Stimulated activated CD4-positive, alpha-beta T cell treated with anti-CD3 and anti-CD28 coated beads, TNF-alpha, amount 100 ng/mL, for 48 hours (primary cell): Measurements from ENCODE around the gene SEZ6L.
"Not testable (repeated sequence)": the region's sequence is repeated elsewhere in the genome, so short reads cannot be mapped to it uniquely, and the experiment has no call there.

ENCODE experiments used
- DNase-seq, 3 donors: peaks; one replicate each; pipeline ENCODE4 v3.0.0-alpha.2; 2020; ENCODE audit warnings: low read depth in 3 of 3

SEZ6L gene

GRCh38 chr22:26380072-26380830 is 211.0 kb downstream of the SEZ6L start:
- DNase-seq, result no peak

GRCh38 chr22:26382782-26383181 is 213.5 kb downstream of the SEZ6L start:
- DNase-seq, result no peak

GRCh38 chr22:26383968-26384556 is 214.8 kb downstream of the SEZ6L start:
- no peak for DNase-seq

- DNase-seq, result no peak
These were observed 215.9 kb downstream of the SEZ6L start for GRCh38 chr22:26385164-26385563.

- DNase-seq, result no peak
These were observed 219.9 kb downstream of the SEZ6L start for GRCh38 chr22:26389125-26389524.

- DNase-seq, result no peak
These were observed 221.8 kb downstream of the SEZ6L start for GRCh38 chr22:26391091-26391490.

- DNase-seq, result no peak
These were observed 222.4 kb downstream of the SEZ6L start for GRCh38 chr22:26391623-26392022.

GRCh38 chr22:26393929-26394328 is 224.7 kb downstream of the SEZ6L start:
- no peak for DNase-seq

GRCh38 chr22:26394777-26395176 is 225.5 kb downstream of the SEZ6L start:
- DNase-seq, result no peak

- DNase-seq, result no peak
These were observed 226.7 kb downstream of the SEZ6L start for GRCh38 chr22:26395926-26396325.

- DNase-seq, result peak; percentile 38 to 41 (median 40)
These were observed 229.5 kb downstream of the SEZ6L start for GRCh38 chr22:26398741-26399153.

- DNase-seq, result no peak
These were observed 230.0 kb downstream of the SEZ6L start for GRCh38 chr22:26399289-26399688.

- DNase-seq, result no peak
These were observed 232.5 kb downstream of the SEZ6L start for GRCh38 chr22:26401726-26402125.

- no peak for DNase-seq
These were observed 235.7 kb downstream of the SEZ6L start for GRCh38 chr22:26404851-26405421.

GRCh38 chr22:26406118-26406517 is 236.9 kb downstream of the SEZ6L start:
- no peak for DNase-seq

- not testable (repeated sequence) for DNase-seq
These were observed 239.4 kb downstream of the SEZ6L start for GRCh38 chr22:26408562-26409220.

GRCh38 chr22:26409719-26410335 is 240.6 kb downstream of the SEZ6L start:
- no peak for DNase-seq

- no peak for DNase-seq
These were observed 241.1 kb downstream of the SEZ6L start for GRCh38 chr22:26410386-26410785.

GRCh38 chr22:26414347-26414746 is 245.1 kb downstream of the SEZ6L start:
- no peak for DNase-seq

- DNase-seq, result no peak
These were observed 247.0 kb downstream of the SEZ6L start for GRCh38 chr22:26416256-26416655.

- DNase-seq, result no peak
These were observed 247.5 kb downstream of the SEZ6L start for GRCh38 chr22:26416670-26417276.

GRCh38 chr22:26417406-26417805 is 248.1 kb downstream of the SEZ6L start:
- DNase-seq, result no peak
